Fibroblast of lung (primary cell): Measurements from ENCODE around the gene SPG21. TPM values are rescaled to one million over a fixed set of nuclear protein-coding genes. Genes with fewer than 3 reads are reported as not detected.

Experiments
- DNase-seq, 2 donors: peaks; one replicate each; pipeline versions ENCODE4 v3.0.0 to v3.0.0-alpha.2; 2010; ENCODE audit warnings: low read depth in 2 of 2
- H2AFZ ChIP-seq: 2 replicates; pipeline ENCODE4 v1.5.1; 2012; ENCODE audit warnings: low read length, control low read depth, inconsistent platforms
- H3K27ac ChIP-seq: 2 replicates; pipeline ENCODE4 v1.5.1; 2011; ENCODE audit warnings: low read length, control low read depth; ENCODE audit not compliant: insufficient read depth
- H3K27me3 ChIP-seq: 2 replicates; pipeline ENCODE4 v1.5.1; 2011; ENCODE audit warnings: mild to moderate bottlenecking, low read length; ENCODE audit not compliant: control insufficient read depth, insufficient read depth
- H3K36me3 ChIP-seq: 2 replicates; pipeline ENCODE4 v1.5.1; 2011; ENCODE audit warnings: low read length; ENCODE audit not compliant: control insufficient read depth, insufficient read depth
- H3K4me1 ChIP-seq: 2 replicates; pipeline ENCODE4 v1.5.1; 2011; ENCODE audit warnings: low read length; ENCODE audit not compliant: control insufficient read depth, insufficient read depth; ENCODE audit errors: extremely low read depth
- H3K4me2 ChIP-seq: 2 replicates; pipeline ENCODE4 v1.5.1; 2011; ENCODE audit warnings: low read length, control low read depth; ENCODE audit not compliant: insufficient read depth; ENCODE audit errors: extremely low read depth
- H3K4me3 ChIP-seq, 4 experiments: fragments of 200-600 bp in 1 of 4; sonication (generic) in 1 of 4; replicated peaks in 1 of 4; 2 replicates each; pipeline ENCODE4 v1.5.1; 2011 to 2016; ENCODE audit warnings: low read length in 4 of 4, low read depth in 3 of 4, mild to moderate bottlenecking in 3 of 4, control low read depth in 2 of 4, inconsistent platforms in 1 of 4, mixed read lengths in 1 of 4; ENCODE audit not compliant: insufficient read depth in 1 of 4; ENCODE audit errors: control extremely low read depth in 1 of 4
- H3K79me2 ChIP-seq: 2 replicates; pipeline ENCODE4 v1.5.1; 2012; ENCODE audit warnings: mild to moderate bottlenecking, low read length, inconsistent platforms; ENCODE audit not compliant: control insufficient read depth, insufficient read depth
- H3K9ac ChIP-seq: 2 replicates; pipeline ENCODE4 v1.5.1; 2011; ENCODE audit warnings: mild to moderate bottlenecking, low read length, control low read depth; ENCODE audit not compliant: insufficient read depth
- H3K9me3 ChIP-seq: 2 replicates; pipeline ENCODE4 v1.5.1; 2012; ENCODE audit warnings: low read depth, low read length; ENCODE audit not compliant: control insufficient read depth, insufficient read depth
- H4K20me1 ChIP-seq: 2 replicates; pipeline ENCODE4 v1.5.1; 2011; ENCODE audit warnings: low read length; ENCODE audit not compliant: control insufficient read depth, insufficient read depth; ENCODE audit errors: extremely low read depth
- CTCF ChIP-seq, 2 donors: IDR thresholded peaks in 1 of 2; conservative IDR thresholded peaks in 1 of 2; 1 replicate in 1 of 2; 2 replicates in 1 of 2; pipeline ENCODE4 v1.5.1; 2011 to 2012; ENCODE audit warnings: low read length in 2 of 2, control low read depth in 1 of 2, inconsistent platforms in 1 of 2, low read depth in 1 of 2, mild to moderate bottlenecking in 1 of 2
- EZH2 ChIP-seq: IDR thresholded peaks from 2 replicates; pipeline ENCODE4 v1.5.1; 2012; ENCODE audit warnings: low read length, control low read depth, mild to moderate bottlenecking; ENCODE audit errors: missing control alignments
- polyA plus RNA-seq, 2 donors: library from polyadenylated mRNA; depleted of rRNA in 1 of 2; stranded (reverse) in 1 of 2; unstranded in 1 of 2; fragments of >200 nt; gene quantifications; 2 replicates each; pipeline ENCODE4 v1.2.1, GENCODE V29; 2011 to 2012; ENCODE audit warnings: missing spikeins in 1 of 2
- total RNA-seq: library from RNA; depleted of rRNA; stranded (reverse); fragments of >200 nt; gene quantifications from 2 replicates; pipeline ENCODE4 v1.2.1, GENCODE V29; 2014

Gene SPG21
- total and polyA plus RNA-seq, 2 donors (not counting 1 experiment from before 2014, with no cell fraction given) = 68.4 to 95.3 TPM

GRCh38 chr15:64917211-64917610 lies 72.5 kb downstream of the SPG21 start:
- no peaks in the 10 kb centered on the region for H3K79me2 ChIP-seq

GRCh38 chr15:64916365-64916764 lies 73.3 kb downstream of the SPG21 start:
- Histone ChIP-seq H3K4me3 (no peak overlapping the region), H2AFZ (no peak overlapping the region), H3K27me3 (no peaks in the 10 kb centered on the region), H3K4me1 (no peaks in the 10 kb centered on the region), H3K27ac (no peak overlapping the region), H3K79me2 (no peaks in the 10 kb centered on the region), H3K9me3 (no peaks in the 10 kb centered on the region), H3K9ac (no peak overlapping the region), H4K20me1 (no peaks in the 10 kb centered on the region), H3K36me3 (no peaks in the 10 kb centered on the region), H3K4me2 (no peak overlapping the region)
- no peak for TF ChIP-seq CTCF (conservative IDR thresholded peaks at IDR 0.05 in 1 of 2, IDR thresholded peaks at IDR 0.05 in 1 of 2; ENCODE audit: low read depth in 1 of 2, low read length in 2 of 2)
- TF ChIP-seq EZH2 = no peak
- no peak for DNase-seq

More at GRCh38 chr15:64917211-64917610, 72.5 kb downstream of the SPG21 start:
- Histone ChIP-seq H3K9ac (no peak overlapping the region), H3K4me2 (no peak overlapping the region), H3K36me3 (no peaks in the 10 kb centered on the region), H3K4me1 (no peaks in the 10 kb centered on the region), H3K9me3 (no peaks in the 10 kb centered on the region), H4K20me1 (no peaks in the 10 kb centered on the region), H3K27me3 (no peaks in the 10 kb centered on the region), H3K27ac (no peak overlapping the region), H2AFZ (no peak overlapping the region), H3K4me3 (no peak overlapping the region)
- DNase-seq = no peak
- TF ChIP-seq CTCF (conservative IDR thresholded peaks at IDR 0.05 in 1 of 2, IDR thresholded peaks at IDR 0.05 in 1 of 2; ENCODE audit: low read depth in 1 of 2, low read length in 2 of 2) = no peak
- no peak for TF ChIP-seq EZH2

GRCh38 chr15:64915518-64916227 lies 74.0 kb downstream of the SPG21 start:
- no peak for DNase-seq
- H3K9ac ChIP-seq = no peak overlapping the region
- H2AFZ ChIP-seq = no peak overlapping the region
- H4K20me1 ChIP-seq = no peaks in the 10 kb centered on the region
- no peaks in the 10 kb centered on the region for H3K9me3 ChIP-seq
- H3K27ac ChIP-seq = no peak overlapping the region
- no peaks in the 10 kb centered on the region for H3K4me1 ChIP-seq
- H3K4me2 ChIP-seq = no peak overlapping the region
- H3K27me3 ChIP-seq = no peaks in the 10 kb centered on the region
- H3K4me3 ChIP-seq = no peak overlapping the region
- TF ChIP-seq CTCF (conservative IDR thresholded peaks at IDR 0.05 in 1 of 2, IDR thresholded peaks at IDR 0.05 in 1 of 2; ENCODE audit: low read depth in 1 of 2, low read length in 2 of 2) = no peak
- no peak for TF ChIP-seq EZH2
- no peaks in the 10 kb centered on the region for H3K36me3 ChIP-seq
- H3K79me2 ChIP-seq = no peaks in the 10 kb centered on the region

Other genes starting within 250 kb of the SPG21 start
- gene RBPMS2, start 214.3 kb downstream of the SPG21 start, total RNA-seq = under 0.01 TPM in 1 of 2 replicates, not detected in the other
- gene RBPMS2, start 214.3 kb downstream of the SPG21 start, polyA plus RNA-seq = 0.18 and 1.1 TPM in 2 replicates
- gene PIF1, start 164.3 kb downstream of the SPG21 start, total RNA-seq = 3.1 and 9.4 TPM in 2 replicates
- gene PIF1, start 164.3 kb downstream of the SPG21 start, polyA plus RNA-seq = 5.1 and 5.2 TPM in 2 replicates
- 70.1 and 163 TPM in 2 replicates for gene PLEKHO2, start 148.0 kb downstream of the SPG21 start, total RNA-seq
- gene PLEKHO2, start 148.0 kb downstream of the SPG21 start, polyA plus RNA-seq = 39.2 and 78.6 TPM in 2 replicates
- gene ANKDD1A, start 78.0 kb downstream of the SPG21 start, total RNA-seq = 6.7 and 13.2 TPM in 2 replicates
- 3.2 and 8.2 TPM in 2 replicates for gene ANKDD1A, start 78.0 kb downstream of the SPG21 start, polyA plus RNA-seq
- 17.0 and 17.5 TPM in 2 replicates for gene MTFMT, start 39.7 kb upstream of the SPG21 start, total RNA-seq
- 12.6 and 16.6 TPM in 2 replicates for gene MTFMT, start 39.7 kb upstream of the SPG21 start, polyA plus RNA-seq
- 0.51 and 0.66 TPM in 2 replicates for gene SLC51B, start 55.5 kb upstream of the SPG21 start, total RNA-seq
- 0.98 and 1.2 TPM in 2 replicates for gene SLC51B, start 55.5 kb upstream of the SPG21 start, polyA plus RNA-seq
- gene RASL12, start 78.1 kb upstream of the SPG21 start, total RNA-seq = 49.3 and 50.5 TPM in 2 replicates
- gene RASL12, start 78.1 kb upstream of the SPG21 start, polyA plus RNA-seq = 9.1 and 16.9 TPM in 2 replicates
- not detected in 2 replicates for gene KBTBD13, start 86.8 kb upstream of the SPG21 start, total RNA-seq
- gene KBTBD13, start 86.8 kb upstream of the SPG21 start, polyA plus RNA-seq = 0.02 TPM in 1 of 2 replicates, not detected in the other
- 0.99 and 1.0 TPM in 2 replicates for gene UBAP1L, start 125.3 kb upstream of the SPG21 start, total RNA-seq
- 0.18 and 0.33 TPM in 2 replicates for gene UBAP1L, start 125.3 kb upstream of the SPG21 start, polyA plus RNA-seq
- gene PDCD7, start 143.9 kb upstream of the SPG21 start, total RNA-seq = 17.0 and 18.5 TPM in 2 replicates
- gene PDCD7, start 143.9 kb upstream of the SPG21 start, polyA plus RNA-seq = 21.7 and 23.0 TPM in 2 replicates
- 36.2 and 42.1 TPM in 2 replicates for gene CLPX, start 195.4 kb upstream of the SPG21 start, total RNA-seq
- gene CLPX, start 195.4 kb upstream of the SPG21 start, polyA plus RNA-seq = 50.4 and 53.4 TPM in 2 replicates
- gene CILP, start 221.6 kb upstream of the SPG21 start, total RNA-seq = 0.17 and 0.26 TPM in 2 replicates
- gene CILP, start 221.6 kb upstream of the SPG21 start, polyA plus RNA-seq = 0.06 and 0.17 TPM in 2 replicates